ENCODE results near the gene RBPJL.

DNA sequence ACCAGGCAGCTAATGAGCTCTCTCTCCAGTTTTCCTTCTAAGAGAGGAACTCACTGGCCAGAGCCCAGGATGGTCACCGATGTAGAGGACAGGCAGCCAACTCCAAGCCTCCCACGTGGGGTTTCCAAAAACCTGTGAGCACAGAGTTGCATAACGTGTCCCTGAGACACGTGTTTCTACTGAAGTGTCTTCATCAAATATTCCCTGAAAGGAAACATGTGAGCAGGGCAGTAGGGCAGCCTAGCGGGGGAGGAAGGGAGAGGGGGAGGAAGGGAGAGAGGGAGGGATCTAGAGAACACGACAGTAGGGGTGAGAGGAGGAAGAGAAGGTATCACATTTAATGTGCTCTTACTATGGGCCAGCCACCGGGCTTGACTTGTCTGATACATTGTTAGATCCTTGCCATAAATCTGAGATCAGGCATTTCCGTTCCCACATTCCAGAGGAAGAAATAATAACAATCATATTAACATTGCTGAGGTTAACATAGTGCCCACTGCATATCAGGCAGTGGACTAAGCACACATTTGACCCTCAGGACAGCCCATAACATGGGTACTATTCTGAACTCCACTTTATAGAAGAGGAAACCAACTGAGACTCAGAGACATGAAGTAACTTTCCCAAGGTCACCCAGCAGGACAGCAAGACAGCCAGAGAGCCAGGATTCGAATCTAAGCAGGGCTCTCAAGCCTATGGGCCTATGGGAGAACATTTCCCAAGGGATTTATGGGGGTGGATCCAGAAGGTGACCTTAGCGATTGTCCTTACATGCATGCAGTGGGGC, 51.8 kb downstream of the RBPJL start:
- TF ChIP-seq, protein P1, sequence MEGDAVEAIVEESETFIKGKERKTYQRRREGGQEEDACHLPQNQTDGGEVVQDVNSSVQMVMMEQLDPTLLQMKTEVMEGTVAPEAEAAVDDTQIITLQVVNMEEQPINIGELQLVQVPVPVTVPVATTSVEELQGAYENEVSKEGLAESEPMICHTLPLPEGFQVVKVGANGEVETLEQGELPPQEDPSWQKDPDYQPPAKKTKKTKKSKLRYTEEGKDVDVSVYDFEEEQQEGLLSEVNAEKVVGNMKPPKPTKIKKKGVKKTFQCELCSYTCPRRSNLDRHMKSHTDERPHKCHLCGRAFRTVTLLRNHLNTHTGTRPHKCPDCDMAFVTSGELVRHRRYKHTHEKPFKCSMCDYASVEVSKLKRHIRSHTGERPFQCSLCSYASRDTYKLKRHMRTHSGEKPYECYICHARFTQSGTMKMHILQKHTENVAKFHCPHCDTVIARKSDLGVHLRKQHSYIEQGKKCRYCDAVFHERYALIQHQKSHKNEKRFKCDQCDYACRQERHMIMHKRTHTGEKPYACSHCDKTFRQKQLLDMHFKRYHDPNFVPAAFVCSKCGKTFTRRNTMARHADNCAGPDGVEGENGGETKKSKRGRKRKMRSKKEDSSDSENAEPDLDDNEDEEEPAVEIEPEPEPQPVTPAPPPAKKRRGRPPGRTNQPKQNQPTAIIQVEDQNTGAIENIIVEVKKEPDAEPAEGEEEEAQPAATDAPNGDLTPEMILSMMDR (IDR thresholded peaks at IDR 0.05; ENCODE audit: low read depth, low read length, missing input control): no peak
- TF ChIP-seq, protein P2, sequence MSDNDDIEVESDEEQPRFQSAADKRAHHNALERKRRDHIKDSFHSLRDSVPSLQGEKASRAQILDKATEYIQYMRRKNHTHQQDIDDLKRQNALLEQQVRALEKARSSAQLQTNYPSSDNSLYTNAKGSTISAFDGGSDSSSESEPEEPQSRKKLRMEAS (IDR thresholded peaks at IDR 0.05): peak; percentile 93
- TF ChIP-seq, protein P3, sequence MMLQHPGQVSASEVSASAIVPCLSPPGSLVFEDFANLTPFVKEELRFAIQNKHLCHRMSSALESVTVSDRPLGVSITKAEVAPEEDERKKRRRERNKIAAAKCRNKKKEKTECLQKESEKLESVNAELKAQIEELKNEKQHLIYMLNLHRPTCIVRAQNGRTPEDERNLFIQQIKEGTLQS (IDR thresholded peaks at IDR 0.05): peak; percentile 78
- TF ChIP-seq, protein P4, sequence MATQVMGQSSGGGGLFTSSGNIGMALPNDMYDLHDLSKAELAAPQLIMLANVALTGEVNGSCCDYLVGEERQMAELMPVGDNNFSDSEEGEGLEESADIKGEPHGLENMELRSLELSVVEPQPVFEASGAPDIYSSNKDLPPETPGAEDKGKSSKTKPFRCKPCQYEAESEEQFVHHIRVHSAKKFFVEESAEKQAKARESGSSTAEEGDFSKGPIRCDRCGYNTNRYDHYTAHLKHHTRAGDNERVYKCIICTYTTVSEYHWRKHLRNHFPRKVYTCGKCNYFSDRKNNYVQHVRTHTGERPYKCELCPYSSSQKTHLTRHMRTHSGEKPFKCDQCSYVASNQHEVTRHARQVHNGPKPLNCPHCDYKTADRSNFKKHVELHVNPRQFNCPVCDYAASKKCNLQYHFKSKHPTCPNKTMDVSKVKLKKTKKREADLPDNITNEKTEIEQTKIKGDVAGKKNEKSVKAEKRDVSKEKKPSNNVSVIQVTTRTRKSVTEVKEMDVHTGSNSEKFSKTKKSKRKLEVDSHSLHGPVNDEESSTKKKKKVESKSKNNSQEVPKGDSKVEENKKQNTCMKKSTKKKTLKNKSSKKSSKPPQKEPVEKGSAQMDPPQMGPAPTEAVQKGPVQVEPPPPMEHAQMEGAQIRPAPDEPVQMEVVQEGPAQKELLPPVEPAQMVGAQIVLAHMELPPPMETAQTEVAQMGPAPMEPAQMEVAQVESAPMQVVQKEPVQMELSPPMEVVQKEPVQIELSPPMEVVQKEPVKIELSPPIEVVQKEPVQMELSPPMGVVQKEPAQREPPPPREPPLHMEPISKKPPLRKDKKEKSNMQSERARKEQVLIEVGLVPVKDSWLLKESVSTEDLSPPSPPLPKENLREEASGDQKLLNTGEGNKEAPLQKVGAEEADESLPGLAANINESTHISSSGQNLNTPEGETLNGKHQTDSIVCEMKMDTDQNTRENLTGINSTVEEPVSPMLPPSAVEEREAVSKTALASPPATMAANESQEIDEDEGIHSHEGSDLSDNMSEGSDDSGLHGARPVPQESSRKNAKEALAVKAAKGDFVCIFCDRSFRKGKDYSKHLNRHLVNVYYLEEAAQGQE (IDR thresholded peaks at IDR 0.05): peak; percentile 74
- TF ChIP-seq TAF1 (conservative IDR thresholded peaks at IDR 0.05) (peak; percentile 90), SP1 (IDR thresholded peaks at IDR 0.05) (peak; percentile 80), JUND (IDR thresholded peaks at IDR 0.05) (peak; percentile 50 to 92), RAD21 (IDR thresholded peaks at IDR 0.05) (peak; percentile 41 to 44), GABPA (IDR thresholded peaks at IDR 0.05 in 1 of 2, conservative IDR thresholded peaks at IDR 0.05 in 1 of 2) (peak in 1 of 2 donors; percentile 63), YY1 (IDR thresholded peaks at IDR 0.05) (no peak), HNF4A (conservative IDR thresholded peaks at IDR 0.05) (peak; percentile 90 to 94), NR2F2 (IDR thresholded peaks at IDR 0.05) (peak; percentile 61)
- TF ChIP-seq, protein P5, sequence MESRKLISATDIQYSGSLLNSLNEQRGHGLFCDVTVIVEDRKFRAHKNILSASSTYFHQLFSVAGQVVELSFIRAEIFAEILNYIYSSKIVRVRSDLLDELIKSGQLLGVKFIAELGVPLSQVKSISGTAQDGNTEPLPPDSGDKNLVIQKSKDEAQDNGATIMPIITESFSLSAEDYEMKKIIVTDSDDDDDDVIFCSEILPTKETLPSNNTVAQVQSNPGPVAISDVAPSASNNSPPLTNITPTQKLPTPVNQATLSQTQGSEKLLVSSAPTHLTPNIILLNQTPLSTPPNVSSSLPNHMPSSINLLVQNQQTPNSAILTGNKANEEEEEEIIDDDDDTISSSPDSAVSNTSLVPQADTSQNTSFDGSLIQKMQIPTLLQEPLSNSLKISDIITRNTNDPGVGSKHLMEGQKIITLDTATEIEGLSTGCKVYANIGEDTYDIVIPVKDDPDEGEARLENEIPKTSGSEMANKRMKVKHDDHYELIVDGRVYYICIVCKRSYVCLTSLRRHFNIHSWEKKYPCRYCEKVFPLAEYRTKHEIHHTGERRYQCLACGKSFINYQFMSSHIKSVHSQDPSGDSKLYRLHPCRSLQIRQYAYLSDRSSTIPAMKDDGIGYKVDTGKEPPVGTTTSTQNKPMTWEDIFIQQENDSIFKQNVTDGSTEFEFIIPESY (IDR thresholded peaks at IDR 0.05): peak; percentile 80
